HepG2 (cell line): ENCODE data around the gene SEMA4A. TPM values are rescaled to one million over a fixed set of nuclear protein-coding genes. Genes with fewer than 3 reads are reported as not detected.
A peak's percentile ranks its signal among the peaks of the same experiment; 100 is the strongest.

Source experiments
- CBX5 ChIP-seq: sonication (generic); formaldehyde crosslinking; IDR thresholded peaks from 2 replicates; pipeline ENCODE4 v1.4.0; 2020; ENCODE audit warnings: missing genetic modification reagents, borderline replicate concordance
- FOSL2 ChIP-seq: sonication (generic); formaldehyde crosslinking; IDR thresholded peaks from 2 replicates; pipeline ENCODE4 v1.4.0; 2020; ENCODE audit warnings: missing genetic modification reagents
- FOXC1 ChIP-seq: sonication (generic); formaldehyde crosslinking; IDR thresholded peaks from 2 replicates; pipeline ENCODE4 v1.8.0; 2022; ENCODE audit warnings: mild to moderate bottlenecking, missing genetic modification reagents, borderline replicate concordance
- HMG20A ChIP-seq: IDR thresholded peaks from 2 replicates; pipeline ENCODE4 v1.6.1; 2016; ENCODE audit warnings: borderline replicate concordance
- JUNB ChIP-seq: sonication (generic); formaldehyde crosslinking; IDR thresholded peaks from 2 replicates; pipeline ENCODE4 v1.8.0; 2022; ENCODE audit warnings: missing genetic modification reagents, mild to moderate bottlenecking, borderline replicate concordance
- KDM3A ChIP-seq: IDR thresholded peaks from 2 replicates; pipeline ENCODE4 v1.6.1; 2018; ENCODE audit warnings: low read depth, missing compliant biosample characterization
- NCOA1 ChIP-seq: sonication (generic); formaldehyde crosslinking; IDR thresholded peaks from 2 replicates; pipeline ENCODE4 v1.9.0; 2021; ENCODE audit warnings: missing genetic modification reagents
- PTBP1 ChIP-seq: fragments of 200-400 bp; formaldehyde crosslinking; IDR thresholded peaks from 2 replicates; pipeline ENCODE4 v1.6.1; 2018; ENCODE audit warnings: low read length, low read depth; ENCODE audit not compliant: poor library complexity, severe bottlenecking
- RFX5 ChIP-seq: IDR thresholded peaks from 2 replicates; pipeline ENCODE4 v1.6.1; 2011; ENCODE audit warnings: low read depth, low read length, improper control_type of control experiment
- SATB2 ChIP-seq: sonication (generic); formaldehyde crosslinking; IDR thresholded peaks from 2 replicates; pipeline ENCODE4 v1.5.0; 2020; ENCODE audit warnings: missing genetic modification reagents
- ZFX ChIP-seq: sonication (generic); formaldehyde crosslinking; IDR thresholded peaks from 2 replicates; pipeline ENCODE4 v1.4.0; 2020; ENCODE audit warnings: mild to moderate bottlenecking, low read depth, missing genetic modification reagents, moderate library complexity
- ZNF274 ChIP-seq: sonication (generic); formaldehyde crosslinking; IDR thresholded peaks from 2 replicates; pipeline ENCODE4 v1.5.1; 2020; ENCODE audit warnings: mild to moderate bottlenecking, missing genetic modification reagents
- ZNF552 ChIP-seq: sonication (generic); formaldehyde crosslinking; IDR thresholded peaks from 2 replicates; pipeline ENCODE4 v1.9.0; 2022; ENCODE audit warnings: missing genetic modification reagents, mild to moderate bottlenecking, borderline replicate concordance
- ZNF577 ChIP-seq: sonication (generic); formaldehyde crosslinking; IDR thresholded peaks from 2 replicates; pipeline ENCODE4 v1.4.0; 2020; ENCODE audit warnings: mild to moderate bottlenecking, low read depth, missing genetic modification reagents, borderline replicate concordance
- ZNF878 ChIP-seq: sonication (generic); formaldehyde crosslinking; IDR thresholded peaks from 2 replicates; pipeline ENCODE4 v1.8.1; 2023; ENCODE audit warnings: mild to moderate bottlenecking, missing genetic modification reagents, moderate library complexity
- polyA plus RNA-seq, 8 experiments: library from polyadenylated mRNA; depleted of rRNA in 3 of 8; stranded (reverse) in 7 of 8; unstranded in 1 of 8; fragments of >200 nt; fragmentation: Illumina TruSeq in 4 of 8; extraction: Trizol in 4 of 8; gene quantifications; 2 replicates each; pipeline versions ENCODE4 v1.2.1 to v1.2.3, GENCODE V29; 2011 to 2016; ENCODE audit warnings: low read depth in 4 of 8, missing spikeins in 1 of 8, mixed read lengths in 1 of 8; ENCODE audit not compliant: insufficient read depth in 1 of 8
- total RNA-seq, 5 experiments: library from RNA; depleted of rRNA; stranded (reverse); fragments of >200 nt; fragmentation: Illumina TruSeq; extraction: Trizol; gene quantifications; 2 replicates each; pipeline ENCODE4 v1.2.3, GENCODE V29; 2016; ENCODE audit warnings: low read depth in 1 of 5
- TF ChIP-seq, protein P1 (sequence below): IDR thresholded peaks from 2 replicates; pipeline ENCODE4 v1.6.1; 2012; ENCODE audit warnings: inconsistent platforms
- TF ChIP-seq, protein P2 (sequence below): IDR thresholded peaks from 2 replicates; pipeline ENCODE4 v1.6.1; 2016
- TF ChIP-seq, protein P3 (sequence below): sonication (generic); formaldehyde crosslinking; conservative IDR thresholded peaks from 2 replicates; pipeline ENCODE4 v1.4.0; 2020; ENCODE audit warnings: missing genetic modification reagents
- TF ChIP-seq, protein P4 (sequence below): sonication (generic); formaldehyde crosslinking; IDR thresholded peaks from 2 replicates; pipeline ENCODE4 v1.5.0; 2020; ENCODE audit warnings: mild to moderate bottlenecking, missing genetic modification reagents, borderline replicate concordance

The SEMA4A gene
- total and polyA plus RNA-seq, 2 of the 13 experiments (the other 11 are each of a cell fraction or from before 2014, with no cell fraction given): 0.09 to 0.20 TPM

DNA sequence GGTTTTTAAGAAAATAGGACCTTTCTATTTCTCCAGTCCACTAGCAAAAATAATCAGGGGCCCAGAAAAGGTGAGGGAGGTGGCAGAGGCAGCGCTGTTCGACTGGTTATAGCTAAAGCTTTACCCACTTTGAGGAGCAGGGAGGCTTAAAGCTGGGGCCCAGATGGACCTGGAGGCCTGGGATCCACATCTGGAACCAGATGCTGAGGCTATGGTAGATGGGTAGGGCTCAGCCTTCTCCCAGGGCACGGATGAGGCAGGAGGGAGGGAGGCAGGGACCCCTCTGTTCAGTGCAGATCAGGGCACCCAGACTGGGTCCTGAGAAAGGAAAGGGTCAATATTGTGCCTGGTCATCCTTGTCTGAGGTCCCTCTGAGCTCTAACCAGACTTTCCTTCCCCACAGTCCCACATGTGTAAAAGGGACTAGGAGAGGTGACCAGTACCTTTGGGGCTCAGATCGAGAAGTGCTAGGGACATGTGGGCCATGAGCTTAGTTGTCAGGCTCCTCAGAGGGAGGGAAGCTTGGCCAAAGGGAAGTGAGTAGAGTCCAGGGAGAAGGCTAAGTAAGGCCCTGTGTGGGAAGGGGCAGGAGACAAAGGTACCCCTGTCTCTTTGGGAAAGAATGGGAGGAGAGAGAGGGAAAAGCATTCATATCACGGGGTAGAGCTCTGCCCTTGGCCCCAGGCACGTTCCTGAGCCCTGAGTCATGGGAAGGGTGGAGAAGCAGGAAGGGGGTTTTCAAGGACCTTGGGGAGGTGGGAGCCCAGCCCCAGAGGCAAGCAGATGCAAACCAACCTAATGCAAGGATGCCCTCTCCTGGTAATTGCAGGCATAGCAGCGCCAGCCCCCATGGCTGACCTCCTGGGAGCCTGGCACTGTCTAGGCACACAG lies 23.5 kb upstream of the SEMA4A start (continued):
- TF ChIP-seq ZNF274 (CRISPR knock-in tag) (no peak), ZNF577 (no peak), PTBP1 (no peak), JUNB (peak; percentile 100), FOXC1 (peak; percentile 66; the same call in 1 of the 2 replicates), NCOA1 (0 out of 2 replicates have a peak, but pooled peaks have one; percentile 75), ZNF878 (CRISPR knock-in tag) (0 out of 2 replicates have a peak, but pooled peaks have one; percentile 68), HMG20A (CRISPR knock-in tag) (peak; percentile 60; the same call in 1 of the 2 replicates), RFX5 (no peak), SATB2 (CRISPR knock-in tag) (no peak), ZNF552 (no peak), FOSL2 (CRISPR knock-in tag) (peak; percentile 100), CBX5 (peak; percentile 51; the same call in 1 of the 2 replicates), KDM3A (CRISPR knock-in tag) (peak; percentile 77), ZFX (peak; percentile 79; the same call in 1 of the 2 replicates)
- TF ChIP-seq, protein P1, sequence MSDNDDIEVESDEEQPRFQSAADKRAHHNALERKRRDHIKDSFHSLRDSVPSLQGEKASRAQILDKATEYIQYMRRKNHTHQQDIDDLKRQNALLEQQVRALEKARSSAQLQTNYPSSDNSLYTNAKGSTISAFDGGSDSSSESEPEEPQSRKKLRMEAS: peak; percentile 78; the same call in 1 of the 2 replicates
- TF ChIP-seq, protein P2, sequence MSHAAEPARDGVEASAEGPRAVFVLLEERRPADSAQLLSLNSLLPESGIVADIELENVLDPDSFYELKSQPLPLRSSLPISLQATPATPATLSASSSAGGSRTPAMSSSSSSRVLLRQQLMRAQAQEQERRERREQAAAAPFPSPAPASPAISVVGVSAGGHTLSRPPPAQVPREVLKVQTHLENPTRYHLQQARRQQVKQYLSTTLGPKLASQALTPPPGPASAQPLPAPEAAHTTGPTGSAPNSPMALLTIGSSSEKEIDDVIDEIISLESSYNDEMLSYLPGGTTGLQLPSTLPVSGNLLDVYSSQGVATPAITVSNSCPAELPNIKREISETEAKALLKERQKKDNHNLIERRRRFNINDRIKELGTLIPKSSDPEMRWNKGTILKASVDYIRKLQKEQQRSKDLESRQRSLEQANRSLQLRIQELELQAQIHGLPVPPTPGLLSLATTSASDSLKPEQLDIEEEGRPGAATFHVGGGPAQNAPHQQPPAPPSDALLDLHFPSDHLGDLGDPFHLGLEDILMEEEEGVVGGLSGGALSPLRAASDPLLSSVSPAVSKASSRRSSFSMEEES (CRISPR knock-in tag): peak; percentile 98
- TF ChIP-seq, protein P3, sequence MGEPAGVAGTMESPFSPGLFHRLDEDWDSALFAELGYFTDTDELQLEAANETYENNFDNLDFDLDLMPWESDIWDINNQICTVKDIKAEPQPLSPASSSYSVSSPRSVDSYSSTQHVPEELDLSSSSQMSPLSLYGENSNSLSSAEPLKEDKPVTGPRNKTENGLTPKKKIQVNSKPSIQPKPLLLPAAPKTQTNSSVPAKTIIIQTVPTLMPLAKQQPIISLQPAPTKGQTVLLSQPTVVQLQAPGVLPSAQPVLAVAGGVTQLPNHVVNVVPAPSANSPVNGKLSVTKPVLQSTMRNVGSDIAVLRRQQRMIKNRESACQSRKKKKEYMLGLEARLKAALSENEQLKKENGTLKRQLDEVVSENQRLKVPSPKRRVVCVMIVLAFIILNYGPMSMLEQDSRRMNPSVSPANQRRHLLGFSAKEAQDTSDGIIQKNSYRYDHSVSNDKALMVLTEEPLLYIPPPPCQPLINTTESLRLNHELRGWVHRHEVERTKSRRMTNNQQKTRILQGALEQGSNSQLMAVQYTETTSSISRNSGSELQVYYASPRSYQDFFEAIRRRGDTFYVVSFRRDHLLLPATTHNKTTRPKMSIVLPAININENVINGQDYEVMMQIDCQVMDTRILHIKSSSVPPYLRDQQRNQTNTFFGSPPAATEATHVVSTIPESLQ (CRISPR knock-in tag): 0 out of 2 replicates have a peak, but pooled peaks have one; percentile 42
- TF ChIP-seq, protein P4, sequence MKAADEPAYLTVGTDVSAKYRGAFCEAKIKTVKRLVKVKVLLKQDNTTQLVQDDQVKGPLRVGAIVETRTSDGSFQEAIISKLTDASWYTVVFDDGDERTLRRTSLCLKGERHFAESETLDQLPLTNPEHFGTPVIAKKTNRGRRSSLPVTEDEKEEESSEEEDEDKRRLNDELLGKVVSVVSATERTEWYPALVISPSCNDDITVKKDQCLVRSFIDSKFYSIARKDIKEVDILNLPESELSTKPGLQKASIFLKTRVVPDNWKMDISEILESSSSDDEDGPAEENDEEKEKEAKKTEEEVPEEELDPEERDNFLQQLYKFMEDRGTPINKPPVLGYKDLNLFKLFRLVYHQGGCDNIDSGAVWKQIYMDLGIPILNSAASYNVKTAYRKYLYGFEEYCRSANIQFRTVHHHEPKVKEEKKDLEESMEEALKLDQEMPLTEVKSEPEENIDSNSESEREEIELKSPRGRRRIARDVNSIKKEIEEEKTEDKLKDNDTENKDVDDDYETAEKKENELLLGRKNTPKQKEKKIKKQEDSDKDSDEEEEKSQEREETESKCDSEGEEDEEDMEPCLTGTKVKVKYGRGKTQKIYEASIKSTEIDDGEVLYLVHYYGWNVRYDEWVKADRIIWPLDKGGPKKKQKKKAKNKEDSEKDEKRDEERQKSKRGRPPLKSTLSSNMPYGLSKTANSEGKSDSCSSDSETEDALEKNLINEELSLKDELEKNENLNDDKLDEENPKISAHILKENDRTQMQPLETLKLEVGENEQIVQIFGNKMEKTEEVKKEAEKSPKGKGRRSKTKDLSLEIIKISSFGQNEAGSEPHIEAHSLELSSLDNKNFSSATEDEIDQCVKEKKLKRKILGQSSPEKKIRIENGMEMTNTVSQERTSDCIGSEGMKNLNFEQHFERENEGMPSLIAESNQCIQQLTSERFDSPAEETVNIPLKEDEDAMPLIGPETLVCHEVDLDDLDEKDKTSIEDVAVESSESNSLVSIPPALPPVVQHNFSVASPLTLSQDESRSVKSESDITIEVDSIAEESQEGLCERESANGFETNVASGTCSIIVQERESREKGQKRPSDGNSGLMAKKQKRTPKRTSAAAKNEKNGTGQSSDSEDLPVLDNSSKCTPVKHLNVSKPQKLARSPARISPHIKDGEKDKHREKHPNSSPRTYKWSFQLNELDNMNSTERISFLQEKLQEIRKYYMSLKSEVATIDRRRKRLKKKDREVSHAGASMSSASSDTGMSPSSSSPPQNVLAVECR (CRISPR knock-in tag): peak; percentile 78; the same call in 1 of the 2 replicates
